Activated T-cell treated with anti-CD3 and anti-CD28 coated beads, Interleukin-2, amount 50 U/mL, for 4 hours (primary cell): Measurements from ENCODE around the gene BABAM2. TPM values are rescaled to one million over a fixed set of nuclear protein-coding genes. Genes with fewer than 3 reads are reported as not detected.
"Not testable (repeated sequence)": the region's sequence is repeated elsewhere in the genome, so short reads cannot be mapped to it uniquely, and the experiment has no call there.

ENCODE experiments used
- ATAC-seq, 2 donors: fragments of 200-7000 bp; cut with Tn5 transposase; one replicate each; pipeline ENCODE4 v1.10.0; 2021
- DNase-seq: peaks from one replicate; pipeline ENCODE4 v3.0.0-alpha.2; 2020
- H3K27me3 Mint-ChIP-seq: one replicate; pipeline ENCODE4 v1.8.0; 2021; ENCODE audit warnings: low read depth, mixed read lengths
- H3K36me3 Mint-ChIP-seq: one replicate; pipeline ENCODE4 v1.8.0; 2022; ENCODE audit warnings: mixed read lengths; ENCODE audit not compliant: insufficient read depth
- H3K4me1 Mint-ChIP-seq: one replicate; pipeline ENCODE4 v1.8.0; 2021; ENCODE audit warnings: low read depth, mixed read lengths
- H3K4me3 Mint-ChIP-seq: one replicate; pipeline ENCODE4 v1.8.0; 2021; ENCODE audit warnings: mild to moderate bottlenecking, moderate library complexity, mixed read lengths
- H3K9me3 Mint-ChIP-seq: one replicate; pipeline ENCODE4 v1.8.0; 2021; ENCODE audit warnings: mixed read lengths
- total RNA-seq, 3 donors: library from RNA; stranded (reverse); gene quantifications; one replicate each; pipeline ENCODE4 v1.2.1, GENCODE V29; 2021

BABAM2 gene
- total RNA-seq, 3 donors from 2014 or later = 34.3 to 45.9 (median 35.6) TPM

DNA sequence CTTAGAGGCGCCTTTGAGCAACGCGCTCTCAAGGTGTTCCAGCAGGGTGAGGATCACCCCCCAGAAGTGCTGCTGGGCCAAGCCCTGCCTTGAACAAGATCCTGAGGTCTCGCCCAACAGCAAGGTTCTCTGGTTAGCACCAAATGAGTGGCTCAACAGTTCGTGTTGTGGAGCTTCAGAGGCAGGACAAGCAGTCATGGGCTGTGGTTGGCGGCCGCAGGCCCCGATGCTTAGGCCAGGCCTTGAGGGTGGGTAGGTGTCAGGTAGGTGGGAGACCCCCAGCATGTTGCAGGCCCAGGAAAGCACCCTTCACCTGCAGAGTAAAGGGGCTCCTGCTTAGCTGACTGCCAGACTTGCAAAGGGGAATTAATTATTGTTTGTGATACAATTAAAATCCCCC, 431.9 kb downstream of the BABAM2 start:
- H3K4me3 Mint-ChIP-seq = no peak overlapping the region
- H3K36me3 Mint-ChIP-seq = peaks cover 4% of the 10 kb centered on the region
- ATAC-seq = no peak
- no peaks in the 10 kb centered on the region for H3K27me3 Mint-ChIP-seq
- H3K9me3 Mint-ChIP-seq = no peaks in the 10 kb centered on the region
- no peaks in the 10 kb centered on the region for H3K4me1 Mint-ChIP-seq
- no peak for DNase-seq

DNA sequence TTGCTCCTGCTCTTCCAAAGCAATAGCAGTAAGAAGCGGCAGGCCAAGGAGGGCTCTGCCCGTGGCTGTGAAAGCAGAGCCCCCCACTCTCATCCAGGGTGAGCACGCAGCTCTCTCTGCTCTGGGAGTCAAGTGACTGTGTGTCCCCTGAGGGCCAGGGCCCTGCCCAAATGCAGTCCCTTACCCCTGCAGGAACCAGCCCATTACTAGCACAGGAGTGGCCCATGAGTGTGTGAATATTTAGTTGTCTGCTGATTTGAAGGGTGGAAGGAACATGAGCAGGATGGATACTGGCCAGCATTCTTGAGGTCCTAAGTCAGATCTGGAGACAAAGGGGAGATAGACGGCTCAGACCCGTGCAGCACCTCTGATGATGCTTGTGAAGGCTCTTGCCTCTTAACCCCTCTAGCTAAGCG, 432.5 kb downstream of the BABAM2 start:
- ATAC-seq (no peak), DNase-seq (no peak)
- Mint-ChIP-seq H3K4me1 (no peaks in the 10 kb centered on the region), H3K27me3 (no peaks in the 10 kb centered on the region), H3K9me3 (no peaks in the 10 kb centered on the region), H3K4me3 (no peak overlapping the region), H3K36me3 (peaks cover 7% of the 10 kb centered on the region)

DNA sequence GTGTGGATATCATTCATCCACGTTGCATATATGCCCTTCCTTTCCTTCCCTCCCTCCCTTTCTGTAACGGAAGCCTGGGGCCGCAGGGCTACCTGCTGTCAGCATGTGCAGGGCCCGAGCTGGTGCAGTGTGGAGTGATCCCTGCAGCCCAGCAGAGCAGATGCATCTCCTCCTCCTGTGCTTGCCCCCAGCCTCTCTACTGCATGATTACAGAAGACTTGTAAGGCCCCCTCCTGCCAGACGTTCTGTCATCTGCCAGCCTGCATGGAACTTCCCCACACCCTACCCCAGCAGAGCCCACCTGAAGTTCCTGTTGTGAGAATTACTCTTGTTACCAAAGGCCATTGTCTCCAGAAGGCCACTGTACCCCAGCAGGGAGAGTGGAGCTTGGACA, 434.6 kb downstream of the BABAM2 start:
- DNase-seq (no peak), ATAC-seq (no peak)
- Mint-ChIP-seq H3K27me3 (no peaks in the 10 kb centered on the region), H3K4me1 (no peaks in the 10 kb centered on the region), H3K4me3 (no peak overlapping the region), H3K9me3 (no peaks in the 10 kb centered on the region), H3K36me3 (peaks cover 11% of the 10 kb centered on the region)

DNA sequence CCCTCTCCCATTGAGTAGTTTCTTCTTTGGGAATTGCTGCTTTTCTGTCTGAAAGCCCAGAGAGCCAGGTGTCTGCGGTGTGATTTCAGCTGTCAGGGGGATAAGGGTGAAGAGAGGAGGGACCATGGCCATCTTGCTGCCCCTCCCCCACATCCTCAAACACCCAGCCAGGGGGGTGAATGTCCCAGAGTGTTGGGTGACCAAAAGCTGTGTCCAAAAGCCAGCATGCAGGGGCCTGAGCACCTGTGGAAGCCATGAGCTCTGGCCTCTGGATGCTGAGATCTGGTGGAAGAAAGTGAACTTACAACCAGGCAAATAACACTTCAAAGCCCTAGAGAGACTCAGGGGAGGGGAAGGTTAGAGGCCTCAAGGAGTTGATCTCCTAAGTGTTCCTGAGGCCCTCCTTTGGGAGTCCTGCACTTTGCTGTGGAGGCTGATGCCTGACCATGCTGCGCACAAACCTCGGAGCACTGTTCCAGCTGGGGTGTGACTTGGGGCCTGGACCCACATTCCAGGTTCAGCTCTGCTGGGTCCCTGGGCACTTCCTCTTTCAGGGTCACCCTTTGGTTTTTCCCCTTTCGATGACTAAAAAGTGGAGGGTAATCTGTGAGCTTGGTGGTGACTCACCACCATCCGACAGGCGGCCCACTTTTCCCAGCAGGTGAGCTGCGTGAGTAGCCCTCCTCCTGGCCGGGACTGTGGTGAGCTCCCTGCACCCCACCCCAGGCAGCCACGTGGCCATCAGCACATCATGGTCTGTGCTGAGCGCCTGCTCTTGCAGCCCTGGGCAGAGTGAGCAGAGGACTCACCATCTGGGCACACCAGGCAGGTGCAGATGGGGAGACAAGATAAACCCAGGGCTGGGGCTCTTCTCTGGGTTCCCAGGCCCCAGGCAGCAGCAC, 435.3 kb downstream of the BABAM2 start:
- H3K4me1 Mint-ChIP-seq = no peaks in the 10 kb centered on the region
- no peak for DNase-seq
- H3K4me3 Mint-ChIP-seq = no peak overlapping the region
- ATAC-seq = peak in 1 of 2 donors; percentile 58
- H3K9me3 Mint-ChIP-seq = no peaks in the 10 kb centered on the region
- peaks cover 11% of the 10 kb centered on the region for H3K36me3 Mint-ChIP-seq
- H3K27me3 Mint-ChIP-seq = no peaks in the 10 kb centered on the region

DNA sequence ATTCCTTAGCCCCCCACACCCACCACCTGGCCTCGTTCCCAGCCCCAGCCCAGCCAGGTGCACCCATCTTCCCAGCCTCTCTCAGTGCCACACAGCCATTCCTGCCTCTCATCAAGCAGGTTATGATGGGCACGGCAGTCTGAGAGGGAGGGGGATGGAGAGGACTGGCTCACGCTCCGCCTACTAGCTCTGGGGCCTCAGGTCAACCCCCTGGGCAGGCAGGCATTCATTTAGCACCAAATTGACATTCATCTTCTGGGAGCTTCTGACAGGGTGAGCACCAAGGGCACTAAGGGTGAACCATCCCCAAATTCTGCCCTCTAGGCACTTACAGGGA, 435.9 kb downstream of the BABAM2 start:
- DNase-seq (no peak), ATAC-seq (no peak)
- no peak overlapping the region for H3K4me3 Mint-ChIP-seq
- no peaks in the 10 kb centered on the region for H3K4me1 Mint-ChIP-seq
- no peaks in the 10 kb centered on the region for H3K9me3 Mint-ChIP-seq
- no peaks in the 10 kb centered on the region for H3K27me3 Mint-ChIP-seq
- peaks cover 11% of the 10 kb centered on the region for H3K36me3 Mint-ChIP-seq

DNA sequence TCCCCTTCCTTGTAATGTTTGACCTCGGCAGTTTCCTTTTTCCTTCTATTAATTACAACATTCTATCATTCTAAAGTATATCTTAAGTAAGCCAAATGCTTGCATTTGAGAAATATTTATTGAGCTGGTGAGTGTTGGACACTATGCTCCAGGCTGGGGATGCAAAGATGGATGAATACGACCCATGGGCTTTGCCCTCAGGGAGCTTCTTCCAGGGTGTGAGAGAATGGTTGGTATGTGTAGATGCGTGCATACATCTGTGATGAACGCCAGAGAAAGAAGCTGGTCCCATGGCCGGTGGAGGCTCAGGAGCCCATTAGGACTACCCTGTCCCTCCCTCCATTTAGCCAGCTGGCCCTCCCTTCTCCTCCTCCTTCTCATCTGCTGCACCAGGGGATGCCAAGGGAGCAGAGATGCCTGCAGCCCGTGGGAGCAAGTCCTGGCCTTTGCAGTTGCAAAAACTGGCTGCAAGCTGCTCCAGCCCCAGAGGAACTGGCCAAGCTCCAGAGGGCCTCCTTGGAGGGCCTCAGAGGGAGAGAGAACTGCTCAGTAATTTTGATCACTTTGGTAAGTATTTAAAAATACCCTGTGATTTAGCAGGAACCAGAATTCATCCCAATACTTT, 436.5 kb downstream of the BABAM2 start:
- no peaks in the 10 kb centered on the region for H3K9me3 Mint-ChIP-seq
- no peaks in the 10 kb centered on the region for H3K27me3 Mint-ChIP-seq
- ATAC-seq (no peak), DNase-seq (no peak)
- H3K4me3 Mint-ChIP-seq = no peak overlapping the region
- H3K4me1 Mint-ChIP-seq = no peaks in the 10 kb centered on the region
- H3K36me3 Mint-ChIP-seq = peaks cover 11% of the 10 kb centered on the region

DNA sequence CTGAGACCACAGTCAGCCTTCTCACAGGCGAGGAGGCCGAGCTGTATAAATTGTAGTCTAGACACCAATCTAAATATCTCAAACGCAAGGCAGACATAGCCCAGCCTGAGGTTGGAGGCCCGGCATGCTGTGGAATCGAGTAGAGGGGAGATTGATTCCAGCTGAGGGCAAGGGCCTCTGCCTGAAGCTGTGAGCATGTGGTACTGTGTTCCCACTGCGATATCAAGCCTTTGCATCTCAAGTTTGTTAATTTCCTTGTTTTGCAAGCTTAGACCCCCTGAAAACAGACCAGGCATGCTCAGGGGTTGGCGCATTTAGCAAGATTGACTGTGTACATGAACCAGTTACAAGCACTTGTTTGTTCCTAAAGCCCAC, 437.0 kb downstream of the BABAM2 start:
- H3K4me3 Mint-ChIP-seq = no peak overlapping the region
- no peak for DNase-seq
- ATAC-seq = no peak
- H3K4me1 Mint-ChIP-seq = no peaks in the 10 kb centered on the region
- H3K36me3 Mint-ChIP-seq = peaks cover 11% of the 10 kb centered on the region
- H3K27me3 Mint-ChIP-seq = no peaks in the 10 kb centered on the region
- no peaks in the 10 kb centered on the region for H3K9me3 Mint-ChIP-seq

DNA sequence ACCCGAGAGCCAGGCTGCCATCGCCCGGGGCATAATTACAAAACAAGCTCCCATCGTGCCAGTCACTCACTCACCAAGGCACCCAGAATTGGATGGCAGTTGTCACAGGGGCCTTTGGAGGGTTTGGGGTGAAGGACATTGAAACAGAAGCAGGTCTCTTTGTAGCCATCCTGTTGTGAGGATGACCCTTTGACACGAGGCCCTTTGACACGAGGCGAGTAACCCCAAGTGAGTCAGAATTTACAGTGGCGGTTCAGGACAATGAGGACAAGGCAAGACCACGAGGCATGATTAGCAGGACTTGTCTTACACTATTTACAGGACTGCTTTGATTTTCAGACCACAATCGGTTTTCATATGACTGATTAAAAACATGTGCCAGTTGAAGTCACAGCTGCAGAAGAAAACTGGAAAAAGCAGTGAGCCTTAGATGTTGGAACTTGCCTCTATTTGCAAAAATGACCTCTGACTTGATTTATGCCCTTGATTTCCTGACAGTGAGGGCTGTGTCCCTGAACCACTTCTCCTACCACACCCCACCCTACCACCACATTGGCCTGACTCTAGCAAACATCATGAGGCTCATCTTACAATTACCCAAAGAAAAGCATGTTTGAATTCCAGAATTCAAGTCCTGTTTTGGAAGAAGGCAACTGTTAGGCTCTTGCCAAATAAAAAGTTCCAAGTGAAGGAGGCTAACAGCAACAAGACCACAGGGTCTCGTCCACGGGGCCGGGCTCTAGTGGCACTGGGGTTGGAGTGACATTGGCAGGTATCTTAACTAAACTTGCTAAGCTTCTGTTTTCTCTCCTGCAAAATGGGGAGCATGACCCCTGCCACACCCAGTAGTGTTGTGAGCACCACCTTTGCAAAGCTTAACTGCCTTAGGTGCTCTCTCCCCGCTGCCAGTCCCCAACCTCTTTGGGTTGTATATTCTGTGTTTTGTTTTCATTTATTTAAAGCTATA, 437.7 kb downstream of the BABAM2 start:
- no peaks in the 10 kb centered on the region for H3K9me3 Mint-ChIP-seq
- ATAC-seq = no peak
- no peaks in the 10 kb centered on the region for H3K4me1 Mint-ChIP-seq
- H3K36me3 Mint-ChIP-seq = peaks cover 8% of the 10 kb centered on the region
- no peak for DNase-seq
- no peak overlapping the region for H3K4me3 Mint-ChIP-seq
- H3K27me3 Mint-ChIP-seq = no peaks in the 10 kb centered on the region

DNA sequence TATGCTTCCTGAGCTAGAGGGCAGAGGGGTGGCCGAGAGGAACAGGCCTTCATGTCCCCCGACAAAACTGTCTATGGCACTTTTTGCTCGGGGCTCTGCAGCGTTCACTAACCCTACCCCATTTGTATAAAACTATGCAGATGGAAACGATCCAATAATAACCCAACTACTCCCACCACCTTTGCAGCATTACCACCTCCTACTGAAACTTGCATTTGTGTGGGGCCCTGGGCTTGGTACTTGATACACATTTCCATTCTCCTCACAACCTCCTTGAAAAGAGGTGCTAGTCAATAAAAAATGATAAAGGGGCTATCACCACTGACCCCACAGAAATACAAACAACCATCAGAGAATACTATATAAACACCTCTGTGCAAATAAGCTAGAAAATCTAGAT, 438.7 kb downstream of the BABAM2 start:
- no peaks in the 10 kb centered on the region for H3K4me1 Mint-ChIP-seq
- H3K27me3 Mint-ChIP-seq = no peaks in the 10 kb centered on the region
- ATAC-seq = no peak
- no peak overlapping the region for H3K4me3 Mint-ChIP-seq
- H3K36me3 Mint-ChIP-seq = peaks cover 8% of the 10 kb centered on the region
- DNase-seq = no peak
- no peaks in the 10 kb centered on the region for H3K9me3 Mint-ChIP-seq

DNA sequence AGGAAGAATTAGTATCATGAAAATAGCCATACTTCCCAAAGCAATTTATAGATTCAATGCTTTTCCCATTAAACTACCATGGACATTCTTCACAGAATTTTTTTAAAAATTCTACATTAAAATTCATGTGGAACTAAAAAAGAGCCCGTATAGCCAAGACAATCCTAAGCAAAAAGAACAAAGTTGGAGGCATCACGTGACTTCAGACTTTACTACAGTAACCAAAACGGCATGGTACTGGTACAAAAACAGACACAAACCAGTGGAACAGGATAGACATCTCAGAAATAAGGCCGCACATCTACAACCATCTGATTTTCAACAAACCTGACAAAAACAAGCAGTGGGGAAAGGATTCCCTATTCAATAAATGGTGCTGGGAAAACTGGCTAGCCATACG, 440.2 kb downstream of the BABAM2 start:
- not testable (repeated sequence) for H3K27me3 Mint-ChIP-seq, DNase-seq, ATAC-seq, H3K9me3 Mint-ChIP-seq, H3K4me3 Mint-ChIP-seq, H3K4me1 Mint-ChIP-seq, H3K36me3 Mint-ChIP-seq

DNA sequence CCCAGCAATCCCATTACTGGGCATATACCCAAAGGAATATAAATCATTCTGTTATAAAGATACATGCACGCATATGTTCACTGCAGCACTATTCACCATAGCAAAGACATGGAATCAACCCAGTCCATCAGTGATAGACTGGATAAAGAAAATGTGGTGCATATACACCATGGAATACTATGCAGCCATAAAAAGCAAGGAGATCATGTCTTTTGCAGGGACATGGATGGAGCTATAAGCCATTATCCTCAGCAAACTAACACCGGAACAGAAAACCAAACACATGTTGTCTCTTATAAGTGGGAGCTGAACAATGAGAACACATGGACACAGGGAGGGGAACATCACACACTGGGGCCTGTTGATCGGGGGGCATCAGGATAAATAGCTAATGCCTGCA, 441.3 kb downstream of the BABAM2 start:
- H3K4me3 Mint-ChIP-seq, H3K9me3 Mint-ChIP-seq, DNase-seq, ATAC-seq, H3K4me1 Mint-ChIP-seq, H3K36me3 Mint-ChIP-seq, H3K27me3 Mint-ChIP-seq: not testable (repeated sequence)

DNA sequence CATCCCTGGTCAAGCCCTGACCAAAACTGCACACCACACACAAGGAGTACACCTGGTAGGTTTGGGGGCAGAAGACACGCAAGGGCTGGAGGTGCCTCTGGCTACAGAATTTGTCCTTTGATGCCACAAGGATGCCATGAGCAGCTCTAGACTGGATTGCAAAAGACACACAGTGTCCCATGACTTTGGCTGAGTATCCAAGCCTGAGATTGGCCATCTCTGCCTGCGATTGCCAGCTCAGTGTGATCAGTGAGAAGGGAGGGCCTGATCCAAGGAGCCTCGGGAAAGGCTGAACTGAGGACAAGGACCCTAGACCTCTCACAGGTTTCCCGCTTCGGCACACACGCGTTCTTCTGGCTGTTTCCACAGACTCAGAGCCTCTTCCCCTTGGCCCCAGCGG, 442.2 kb downstream of the BABAM2 start:
- DNase-seq (no peak), ATAC-seq (no peak)
- H3K36me3 Mint-ChIP-seq = peaks cover 6% of the 10 kb centered on the region
- no peaks in the 10 kb centered on the region for H3K27me3 Mint-ChIP-seq
- no peaks in the 10 kb centered on the region for H3K9me3 Mint-ChIP-seq
- no peak overlapping the region for H3K4me3 Mint-ChIP-seq
- no peaks in the 10 kb centered on the region for H3K4me1 Mint-ChIP-seq

DNA sequence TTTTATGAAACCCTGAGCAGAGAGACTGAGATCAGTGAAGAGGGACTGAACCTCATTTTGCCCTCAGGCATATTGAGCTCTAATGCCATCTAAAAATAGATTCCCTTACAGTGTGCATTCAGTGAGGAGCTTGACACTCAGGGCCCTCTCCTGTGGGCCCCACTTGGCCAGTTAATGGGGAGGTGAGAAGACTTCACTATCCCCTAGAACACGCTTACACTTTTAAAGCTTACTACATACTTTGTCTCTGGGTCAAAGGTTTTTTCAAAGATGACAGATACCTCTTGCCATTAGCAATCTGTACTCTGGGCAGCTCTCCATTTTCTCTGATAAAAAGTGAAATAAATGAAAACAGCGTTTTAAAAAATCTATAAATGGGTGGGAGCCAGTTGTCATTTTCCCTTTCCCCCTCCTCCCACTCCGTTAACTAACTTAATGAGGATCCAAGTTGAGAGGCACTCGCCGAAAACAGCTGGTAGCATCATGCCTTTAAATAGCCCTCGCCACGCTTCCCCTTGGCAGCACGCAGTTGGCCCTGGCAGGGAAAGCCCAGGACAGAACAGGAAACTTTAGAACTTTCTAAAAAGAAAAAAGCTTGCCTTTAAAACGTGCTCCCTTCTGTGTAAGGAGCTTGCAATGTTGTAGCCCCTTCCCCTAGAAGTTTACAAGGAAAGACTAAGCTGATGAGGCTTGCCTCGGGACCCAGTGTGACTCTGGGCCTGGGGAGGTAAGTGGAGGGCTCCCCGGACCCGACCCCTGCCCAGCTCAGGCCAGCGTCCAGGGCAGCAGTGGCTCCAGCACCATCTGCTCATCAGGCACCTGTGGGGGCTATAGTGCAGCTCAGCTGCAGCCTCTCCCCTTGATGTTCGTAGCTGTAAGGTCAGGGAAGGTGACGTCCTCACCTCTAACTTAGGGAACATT, 443.3 kb downstream of the BABAM2 start:
- DNase-seq (no peak), ATAC-seq (no peak)
- Mint-ChIP-seq H3K9me3 (no peaks in the 10 kb centered on the region), H3K4me1 (no peaks in the 10 kb centered on the region), H3K4me3 (no peak overlapping the region), H3K27me3 (no peaks in the 10 kb centered on the region), H3K36me3 (no peaks in the 10 kb centered on the region)

DNA sequence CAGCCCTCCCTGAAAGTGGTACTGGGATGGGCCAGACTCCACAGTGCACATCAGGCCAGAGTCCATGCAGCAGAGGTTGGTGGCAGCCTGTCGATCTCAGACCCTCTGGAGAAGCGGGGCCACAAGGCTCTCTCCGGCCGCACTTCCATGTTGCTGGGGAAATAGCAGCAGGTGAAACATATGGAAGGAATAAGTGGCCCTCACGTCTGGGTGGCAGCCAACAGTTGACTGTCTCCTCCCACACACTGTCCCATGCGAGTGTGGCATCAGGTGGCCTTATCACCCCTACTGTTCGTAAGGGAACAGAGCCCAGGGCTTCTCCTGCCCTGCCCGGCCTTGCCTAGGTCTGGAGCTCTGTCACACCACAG, 444.0 kb downstream of the BABAM2 start:
- Mint-ChIP-seq H3K9me3 (no peaks in the 10 kb centered on the region), H3K4me3 (no peak overlapping the region), H3K36me3 (no peaks in the 10 kb centered on the region), H3K4me1 (no peaks in the 10 kb centered on the region), H3K27me3 (no peaks in the 10 kb centered on the region)
- no peak for ATAC-seq
- no peak for DNase-seq
